PC-9 (cell line): ENCODE results near the gene ADH5.

Experiments
- EZH2 ChIP-seq: fragments of 200-600 bp; sonication (generic); IDR thresholded peaks from 2 replicates; pipeline ENCODE4 v1.8.0; 2017; ENCODE audit warnings: antibody characterized with exemption, low read depth
- TF ChIP-seq, protein P1 (sequence below): fragments of 200-600 bp; sonication (generic); conservative IDR thresholded peaks from 2 replicates; pipeline ENCODE4 v1.6.1; 2017; ENCODE audit warnings: mixed run types, antibody characterized with exemption, mild to moderate bottlenecking, moderate library complexity

DNA sequence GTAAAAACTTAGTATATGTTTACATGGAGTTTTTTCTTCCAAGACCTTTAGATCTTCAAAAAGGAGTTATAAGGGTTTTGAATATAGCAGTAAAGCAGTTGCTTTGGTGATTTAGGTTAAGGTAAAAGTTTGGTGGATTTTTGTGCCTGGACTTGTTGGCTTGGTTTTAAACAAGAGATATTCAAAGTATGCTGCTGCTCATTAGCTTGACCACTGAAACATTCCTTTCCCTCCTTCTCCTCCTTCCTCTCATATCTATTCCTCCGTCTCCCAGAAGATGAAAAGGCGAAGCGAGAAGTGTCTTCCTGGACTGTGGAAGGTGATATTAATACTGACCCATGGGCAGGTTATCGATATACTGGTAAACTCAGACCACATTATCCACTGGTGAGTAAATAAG, 54.6 kb downstream of the ADH5 start:
- TF ChIP-seq, protein P1, sequence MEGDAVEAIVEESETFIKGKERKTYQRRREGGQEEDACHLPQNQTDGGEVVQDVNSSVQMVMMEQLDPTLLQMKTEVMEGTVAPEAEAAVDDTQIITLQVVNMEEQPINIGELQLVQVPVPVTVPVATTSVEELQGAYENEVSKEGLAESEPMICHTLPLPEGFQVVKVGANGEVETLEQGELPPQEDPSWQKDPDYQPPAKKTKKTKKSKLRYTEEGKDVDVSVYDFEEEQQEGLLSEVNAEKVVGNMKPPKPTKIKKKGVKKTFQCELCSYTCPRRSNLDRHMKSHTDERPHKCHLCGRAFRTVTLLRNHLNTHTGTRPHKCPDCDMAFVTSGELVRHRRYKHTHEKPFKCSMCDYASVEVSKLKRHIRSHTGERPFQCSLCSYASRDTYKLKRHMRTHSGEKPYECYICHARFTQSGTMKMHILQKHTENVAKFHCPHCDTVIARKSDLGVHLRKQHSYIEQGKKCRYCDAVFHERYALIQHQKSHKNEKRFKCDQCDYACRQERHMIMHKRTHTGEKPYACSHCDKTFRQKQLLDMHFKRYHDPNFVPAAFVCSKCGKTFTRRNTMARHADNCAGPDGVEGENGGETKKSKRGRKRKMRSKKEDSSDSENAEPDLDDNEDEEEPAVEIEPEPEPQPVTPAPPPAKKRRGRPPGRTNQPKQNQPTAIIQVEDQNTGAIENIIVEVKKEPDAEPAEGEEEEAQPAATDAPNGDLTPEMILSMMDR, result no peak
- no peak for TF ChIP-seq EZH2
